SK-N-SH (cell line): Measurements from ENCODE around the gene PLXNB3.
"Not testable (repeated sequence)": the region's sequence is repeated elsewhere in the genome, so short reads cannot be mapped to it uniquely, and the experiment has no call there.

Experiments used
- ELF1 ChIP-seq: IDR thresholded peaks from 2 replicates; pipeline ENCODE4 v1.4.0; 2012
- EP300 ChIP-seq, 2 experiments: IDR thresholded peaks; 2 replicates each; pipeline versions ENCODE4 v1.4.0 to v1.6.1; 2012; ENCODE audit warnings: borderline replicate concordance in 1 of 2, low read depth in 1 of 2, low read length in 1 of 2
- EZH2phosphoT487 ChIP-seq: fragments of 200-600 bp; sonication (generic); IDR thresholded peaks from 2 replicates; pipeline ENCODE4 v1.6.1; 2017; ENCODE audit warnings: low read depth, mixed run types, mild to moderate bottlenecking, antibody characterized with exemption, moderate library complexity, borderline replicate concordance
- GATA2 ChIP-seq: sonication (generic); formaldehyde crosslinking; IDR thresholded peaks from 2 replicates; pipeline ENCODE4 v1.5.0; 2020; ENCODE audit warnings: mild to moderate bottlenecking, missing genetic modification reagents
- PBX3 ChIP-seq: IDR thresholded peaks from 2 replicates; pipeline ENCODE4; 2012
- POLR2AphosphoS5 ChIP-seq: IDR thresholded peaks from 2 replicates; pipeline ENCODE4 v1.6.1; 2012; ENCODE audit warnings: low read depth, low read length
- RCOR1 ChIP-seq: fragments of 150-350 bp; IDR thresholded peaks from 2 replicates; pipeline ENCODE4 v1.6.1; 2017; ENCODE audit warnings: antibody characterized with exemption, low read length
- RFX5 ChIP-seq: IDR thresholded peaks from 2 replicates; pipeline ENCODE4 v1.6.1; 2012; ENCODE audit warnings: mild to moderate bottlenecking, improper control_type of control experiment, low read length
- SIN3A ChIP-seq: IDR thresholded peaks from 2 replicates; pipeline ENCODE4 v1.6.1; 2012; ENCODE audit warnings: low read depth, mild to moderate bottlenecking, low read length, moderate library complexity, borderline replicate concordance
- USF2 ChIP-seq: fragments of 150-350 bp; IDR thresholded peaks from 2 replicates; pipeline ENCODE4 v1.6.1; 2017; ENCODE audit warnings: antibody characterized with exemption, low read length, low read depth, borderline replicate concordance
- YY1 ChIP-seq: IDR thresholded peaks from 2 replicates; pipeline ENCODE4 v1.4.0; 2012; ENCODE audit warnings: low read depth, mild to moderate bottlenecking
- ZBTB33 ChIP-seq: IDR thresholded peaks from 2 replicates; pipeline ENCODE4 v1.4.0; 2012; ENCODE audit warnings: low read depth, borderline replicate concordance
- TF ChIP-seq, protein P1 (sequence below): fragments of 200-600 bp; sonication (generic); IDR thresholded peaks from 2 replicates; pipeline ENCODE4 v1.6.1; 2017; ENCODE audit warnings: antibody characterized with exemption, mild to moderate bottlenecking, moderate library complexity
- TF ChIP-seq, protein P2 (sequence below): IDR thresholded peaks from 2 replicates; pipeline ENCODE4 v1.6.1; 2012; ENCODE audit warnings: mild to moderate bottlenecking, low read depth, low read length, moderate library complexity

DNA sequence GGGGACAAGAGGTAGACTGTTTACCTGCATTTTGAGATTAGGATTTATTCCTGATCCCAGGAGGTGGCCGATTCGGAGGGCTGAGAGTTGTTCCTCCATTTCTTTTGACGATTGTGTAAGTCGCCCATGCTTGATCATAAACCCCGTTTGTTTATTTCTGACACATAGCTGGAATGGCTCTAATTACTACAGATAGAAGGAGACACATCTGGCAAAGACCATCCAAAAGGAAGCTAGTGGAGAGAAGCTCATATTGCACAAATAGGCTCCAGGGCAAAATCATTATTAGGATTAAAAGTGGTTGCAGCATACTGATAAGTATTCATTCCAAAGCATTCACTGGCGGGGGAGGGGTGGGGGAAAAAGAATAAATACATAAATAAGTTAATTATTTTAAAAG is 17.1 kb upstream of the PLXNB3 start:
- TF ChIP-seq USF2; RCOR1; ZBTB33; EP300 (IDR thresholded peaks at IDR 0.05; ENCODE audit: borderline replicate concordance in 1 of 2, low read depth in 1 of 2, low read length in 1 of 2); GATA2 (CRISPR knock-in tag); PBX3; ELF1; SIN3A; YY1; POLR2AphosphoS5; RFX5; EZH2phosphoT487: not testable (repeated sequence)
- TF ChIP-seq, protein P1, sequence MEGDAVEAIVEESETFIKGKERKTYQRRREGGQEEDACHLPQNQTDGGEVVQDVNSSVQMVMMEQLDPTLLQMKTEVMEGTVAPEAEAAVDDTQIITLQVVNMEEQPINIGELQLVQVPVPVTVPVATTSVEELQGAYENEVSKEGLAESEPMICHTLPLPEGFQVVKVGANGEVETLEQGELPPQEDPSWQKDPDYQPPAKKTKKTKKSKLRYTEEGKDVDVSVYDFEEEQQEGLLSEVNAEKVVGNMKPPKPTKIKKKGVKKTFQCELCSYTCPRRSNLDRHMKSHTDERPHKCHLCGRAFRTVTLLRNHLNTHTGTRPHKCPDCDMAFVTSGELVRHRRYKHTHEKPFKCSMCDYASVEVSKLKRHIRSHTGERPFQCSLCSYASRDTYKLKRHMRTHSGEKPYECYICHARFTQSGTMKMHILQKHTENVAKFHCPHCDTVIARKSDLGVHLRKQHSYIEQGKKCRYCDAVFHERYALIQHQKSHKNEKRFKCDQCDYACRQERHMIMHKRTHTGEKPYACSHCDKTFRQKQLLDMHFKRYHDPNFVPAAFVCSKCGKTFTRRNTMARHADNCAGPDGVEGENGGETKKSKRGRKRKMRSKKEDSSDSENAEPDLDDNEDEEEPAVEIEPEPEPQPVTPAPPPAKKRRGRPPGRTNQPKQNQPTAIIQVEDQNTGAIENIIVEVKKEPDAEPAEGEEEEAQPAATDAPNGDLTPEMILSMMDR, result not testable (repeated sequence)
- TF ChIP-seq, protein P2, sequence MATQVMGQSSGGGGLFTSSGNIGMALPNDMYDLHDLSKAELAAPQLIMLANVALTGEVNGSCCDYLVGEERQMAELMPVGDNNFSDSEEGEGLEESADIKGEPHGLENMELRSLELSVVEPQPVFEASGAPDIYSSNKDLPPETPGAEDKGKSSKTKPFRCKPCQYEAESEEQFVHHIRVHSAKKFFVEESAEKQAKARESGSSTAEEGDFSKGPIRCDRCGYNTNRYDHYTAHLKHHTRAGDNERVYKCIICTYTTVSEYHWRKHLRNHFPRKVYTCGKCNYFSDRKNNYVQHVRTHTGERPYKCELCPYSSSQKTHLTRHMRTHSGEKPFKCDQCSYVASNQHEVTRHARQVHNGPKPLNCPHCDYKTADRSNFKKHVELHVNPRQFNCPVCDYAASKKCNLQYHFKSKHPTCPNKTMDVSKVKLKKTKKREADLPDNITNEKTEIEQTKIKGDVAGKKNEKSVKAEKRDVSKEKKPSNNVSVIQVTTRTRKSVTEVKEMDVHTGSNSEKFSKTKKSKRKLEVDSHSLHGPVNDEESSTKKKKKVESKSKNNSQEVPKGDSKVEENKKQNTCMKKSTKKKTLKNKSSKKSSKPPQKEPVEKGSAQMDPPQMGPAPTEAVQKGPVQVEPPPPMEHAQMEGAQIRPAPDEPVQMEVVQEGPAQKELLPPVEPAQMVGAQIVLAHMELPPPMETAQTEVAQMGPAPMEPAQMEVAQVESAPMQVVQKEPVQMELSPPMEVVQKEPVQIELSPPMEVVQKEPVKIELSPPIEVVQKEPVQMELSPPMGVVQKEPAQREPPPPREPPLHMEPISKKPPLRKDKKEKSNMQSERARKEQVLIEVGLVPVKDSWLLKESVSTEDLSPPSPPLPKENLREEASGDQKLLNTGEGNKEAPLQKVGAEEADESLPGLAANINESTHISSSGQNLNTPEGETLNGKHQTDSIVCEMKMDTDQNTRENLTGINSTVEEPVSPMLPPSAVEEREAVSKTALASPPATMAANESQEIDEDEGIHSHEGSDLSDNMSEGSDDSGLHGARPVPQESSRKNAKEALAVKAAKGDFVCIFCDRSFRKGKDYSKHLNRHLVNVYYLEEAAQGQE, result not testable (repeated sequence)
